ENCODE results near the gene ARMC9.
A peak's percentile ranks its signal among the peaks of the same experiment; 100 is the strongest.
"Not testable (repeated sequence)": the region's sequence is repeated elsewhere in the genome, so short reads cannot be mapped to it uniquely, and the experiment has no call there.

Gene ARMC9

GRCh38 chr2:231347638-231348037, 149.2 kb downstream of the ARMC9 start:
- no peak for DNase-seq

GRCh38 chr2:231348173-231348572, 149.7 kb downstream of the ARMC9 start:
- no peak for DNase-seq

- DNase-seq = no peak
Observed at GRCh38 chr2:231348704-231349373, 150.4 kb downstream of the ARMC9 start.

- not testable (repeated sequence) for DNase-seq
Observed at GRCh38 chr2:231349374-231349735, 150.9 kb downstream of the ARMC9 start.

- DNase-seq = no peak
Observed at GRCh38 chr2:231351648-231352047, 153.2 kb downstream of the ARMC9 start.

- no peak for DNase-seq
Observed at GRCh38 chr2:231353469-231353868, 155.0 kb downstream of the ARMC9 start.

GRCh38 chr2:231355508-231356465, 157.4 kb downstream of the ARMC9 start:
- no peak for DNase-seq

- DNase-seq = no peak
Observed at GRCh38 chr2:231356466-231356844, 158.0 kb downstream of the ARMC9 start.

GRCh38 chr2:231357048-231357447, 158.6 kb downstream of the ARMC9 start:
- no peak for DNase-seq

GRCh38 chr2:231357931-231358330, 159.5 kb downstream of the ARMC9 start:
- DNase-seq = no peak

- no peak for DNase-seq
Observed at GRCh38 chr2:231359441-231359840, 161.0 kb downstream of the ARMC9 start.

GRCh38 chr2:231359948-231360347, 161.5 kb downstream of the ARMC9 start:
- DNase-seq = no peak

- DNase-seq = no peak
Observed at GRCh38 chr2:231360401-231360800, 162.0 kb downstream of the ARMC9 start.

- DNase-seq = no peak
Observed at GRCh38 chr2:231360881-231361371, 162.5 kb downstream of the ARMC9 start.

GRCh38 chr2:231361701-231362554, 163.5 kb downstream of the ARMC9 start:
- no peak for DNase-seq

GRCh38 chr2:231362555-231363184, 164.2 kb downstream of the ARMC9 start:
- DNase-seq = no peak

- DNase-seq = no peak
Observed at GRCh38 chr2:231364061-231364460, 165.6 kb downstream of the ARMC9 start.

GRCh38 chr2:231364961-231365810, 166.8 kb downstream of the ARMC9 start:
- DNase-seq = peak; percentile 28 to 52

- DNase-seq = no peak
Observed at GRCh38 chr2:231367178-231367577, 168.7 kb downstream of the ARMC9 start.

- no peak for DNase-seq
Observed at GRCh38 chr2:231369580-231370428, 171.4 kb downstream of the ARMC9 start.

- DNase-seq = no peak
Observed at GRCh38 chr2:231370429-231370748, 172.0 kb downstream of the ARMC9 start.
